Neutrophil (primary cell): ENCODE measurements around the gene AFDN.

ENCODE experiments used
- H3K27ac ChIP-seq: fragments of 200-600 bp; sonication (generic); 2 replicates; pipeline ENCODE4 v1.5.1; 2016; ENCODE audit warnings: mild to moderate bottlenecking, moderate library complexity
- H3K27me3 ChIP-seq: fragments of 200-600 bp; sonication (generic); 2 replicates; pipeline ENCODE4 v1.6.0; 2016; ENCODE audit warnings: mild to moderate bottlenecking
- H3K36me3 ChIP-seq: fragments of 200-600 bp; sonication (generic); 2 replicates; pipeline ENCODE4 v1.5.1; 2017
- H3K4me1 ChIP-seq, 2 experiments: fragments of 200-600 bp in 1 of 2; sonication (generic) in 1 of 2; 1 replicate in 1 of 2; 2 replicates in 1 of 2; pipeline versions ENCODE4 v1.5.1 to v1.6.1; 2013 to 2016; ENCODE audit warnings: low read depth in 1 of 2, low read length in 1 of 2, mild to moderate bottlenecking in 1 of 2, moderate library complexity in 1 of 2; ENCODE audit not compliant: control insufficient read depth in 1 of 2, insufficient read depth in 1 of 2
- H3K4me3 ChIP-seq, 2 experiments: fragments of 200-600 bp in 1 of 2; sonication (generic) in 1 of 2; 1 replicate in 1 of 2; 2 replicates in 1 of 2; pipeline ENCODE4 v1.5.1; 2013 to 2016; ENCODE audit warnings: low read depth in 1 of 2, low read length in 1 of 2, mild to moderate bottlenecking in 1 of 2, moderate library complexity in 1 of 2
- H3K9me3 ChIP-seq: fragments of 200-600 bp; sonication (generic); 2 replicates; pipeline ENCODE4 v1.5.1; 2016
- CTCF ChIP-seq: fragments of 200-600 bp; sonication (generic); IDR thresholded peaks from 2 replicates; pipeline ENCODE4 v1.5.1; 2016; ENCODE audit warnings: antibody characterized with exemption

AFDN gene

GRCh38 chr6:167858842-167859664 is 32.3 kb downstream of the AFDN start:
- H3K4me1 ChIP-seq = no peaks in the 10 kb centered on the region

GRCh38 chr6:167860550-167861226 is 34.0 kb downstream of the AFDN start:
- Histone ChIP-seq H3K27ac (no peak overlapping the region), H3K4me1 (no peaks in the 10 kb centered on the region), H3K9me3 (no peaks in the 10 kb centered on the region), H3K36me3 (no peaks in the 10 kb centered on the region), H3K4me3 (no peak overlapping the region), H3K27me3 (peaks cover 13% of the 10 kb centered on the region)
- no peak for TF ChIP-seq CTCF

More at GRCh38 chr6:167858842-167859664, 32.3 kb downstream of the AFDN start:
- H3K27me3 ChIP-seq = peaks cover 13% of the 10 kb centered on the region
- H3K4me3 ChIP-seq = no peak overlapping the region
- H3K27ac ChIP-seq = no peak overlapping the region
- H3K36me3 ChIP-seq = no peaks in the 10 kb centered on the region
- no peaks in the 10 kb centered on the region for H3K9me3 ChIP-seq
- TF ChIP-seq CTCF = no peak

GRCh38 chr6:167861424-167861823 is 34.7 kb downstream of the AFDN start:
- peaks cover 13% of the 10 kb centered on the region for H3K27me3 ChIP-seq
- H3K36me3 ChIP-seq = no peaks in the 10 kb centered on the region
- H3K9me3 ChIP-seq = no peaks in the 10 kb centered on the region
- no peak overlapping the region for H3K27ac ChIP-seq
- TF ChIP-seq CTCF = no peak
- H3K4me1 ChIP-seq = no peaks in the 10 kb centered on the region
- no peak overlapping the region for H3K4me3 ChIP-seq

- no peak for TF ChIP-seq CTCF
- Histone ChIP-seq H3K36me3 (no peaks in the 10 kb centered on the region), H3K4me1 (no peaks in the 10 kb centered on the region)
These were observed 37.2 kb downstream of the AFDN start for GRCh38 chr6:167863897-167864296.

GRCh38 chr6:167866642-167867041 is 39.9 kb downstream of the AFDN start:
- no peaks in the 10 kb centered on the region for H3K4me1 ChIP-seq
- no peak for TF ChIP-seq CTCF
- no peaks in the 10 kb centered on the region for H3K27me3 ChIP-seq
- H3K36me3 ChIP-seq = no peaks in the 10 kb centered on the region
- H3K9me3 ChIP-seq = no peaks in the 10 kb centered on the region
- H3K27ac ChIP-seq = no peak overlapping the region
- no peak overlapping the region for H3K4me3 ChIP-seq

More at GRCh38 chr6:167863897-167864296, 37.2 kb downstream of the AFDN start:
- H3K9me3 ChIP-seq = no peaks in the 10 kb centered on the region
- no peak overlapping the region for H3K4me3 ChIP-seq
- H3K27me3 ChIP-seq = peaks cover 13% of the 10 kb centered on the region
- H3K27ac ChIP-seq = no peak overlapping the region
